Mucosa of stomach (tissue), 1 donor: ENCODE results near the gene GGT6.

ENCODE experiments used
- H3K27me3 ChIP-seq: one replicate; pipeline ENCODE4 v1.7.0; 2013; ENCODE audit warnings: mild to moderate bottlenecking, low read length; ENCODE audit not compliant: control insufficient read depth, insufficient read depth
- H3K36me3 ChIP-seq: one replicate; pipeline ENCODE4 v1.7.0; 2013; ENCODE audit warnings: low read length; ENCODE audit not compliant: control insufficient read depth, insufficient read depth
- H3K4me1 ChIP-seq: one replicate; pipeline ENCODE4 v1.7.0; 2013; ENCODE audit warnings: mild to moderate bottlenecking, low read length; ENCODE audit not compliant: control insufficient read depth, insufficient read depth
- H3K4me3 ChIP-seq: one replicate; pipeline ENCODE4 v1.7.0; 2013; ENCODE audit warnings: low read length
- H3K9ac ChIP-seq: one replicate; pipeline ENCODE4 v1.7.0; 2013; ENCODE audit warnings: mild to moderate bottlenecking, low read length, moderate library complexity
- H3K9me3 ChIP-seq: one replicate; pipeline ENCODE4 v1.7.0; 2013; ENCODE audit warnings: mild to moderate bottlenecking, low read length, moderate library complexity; ENCODE audit not compliant: control insufficient read depth
- donor health status: Pancreatic carcinoma.

GGT6 gene

DNA sequence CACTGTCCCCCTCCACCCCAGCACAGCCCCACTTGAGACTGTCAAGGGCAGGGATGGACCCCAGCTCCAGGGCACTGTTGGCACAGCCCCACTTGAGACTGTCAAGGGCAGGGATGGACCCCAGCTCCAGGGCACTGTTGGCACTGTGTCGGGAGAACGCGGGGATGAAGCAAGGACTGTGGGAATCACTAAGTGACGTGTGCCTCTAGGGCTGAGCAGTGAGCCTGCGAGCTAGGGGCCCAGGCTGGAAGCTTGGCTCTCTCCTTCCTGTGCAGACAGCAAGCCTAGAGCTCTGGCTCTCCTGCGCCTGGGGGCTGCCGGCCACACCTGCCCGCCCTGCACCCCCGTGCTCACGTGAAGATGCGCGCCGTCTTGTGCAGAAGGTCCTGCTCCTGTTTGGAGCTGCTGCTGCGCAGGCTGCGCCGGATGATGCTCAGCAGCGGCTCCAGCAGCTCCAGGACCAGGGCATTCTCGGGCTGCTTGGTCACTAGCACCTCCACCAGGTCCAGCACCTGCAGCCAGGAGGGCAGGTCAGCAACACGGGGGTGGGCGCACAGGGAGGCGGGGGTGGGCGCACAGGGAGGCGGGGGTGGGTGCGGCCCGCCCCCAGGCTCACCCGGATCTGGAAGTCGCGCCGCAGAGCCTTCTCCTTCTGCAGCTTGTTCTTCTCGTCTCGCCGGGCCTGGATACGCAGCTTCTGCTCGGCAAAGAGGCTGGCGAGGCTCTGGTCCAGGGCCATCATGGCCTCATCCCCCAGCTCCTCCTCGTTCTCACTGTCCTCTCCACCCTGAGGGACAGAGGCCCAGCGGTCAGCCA is 16.0 kb downstream of the GGT6 start:
- Histone ChIP-seq H3K9me3 (no peaks in the 10 kb centered on the region), H3K4me3 (no peak overlapping the region), H3K27me3 (no peaks in the 10 kb centered on the region), H3K4me1 (peaks cover 26% of the 10 kb centered on the region), H3K36me3 (peaks cover 15% of the 10 kb centered on the region), H3K9ac (no peak overlapping the region)

DNA sequence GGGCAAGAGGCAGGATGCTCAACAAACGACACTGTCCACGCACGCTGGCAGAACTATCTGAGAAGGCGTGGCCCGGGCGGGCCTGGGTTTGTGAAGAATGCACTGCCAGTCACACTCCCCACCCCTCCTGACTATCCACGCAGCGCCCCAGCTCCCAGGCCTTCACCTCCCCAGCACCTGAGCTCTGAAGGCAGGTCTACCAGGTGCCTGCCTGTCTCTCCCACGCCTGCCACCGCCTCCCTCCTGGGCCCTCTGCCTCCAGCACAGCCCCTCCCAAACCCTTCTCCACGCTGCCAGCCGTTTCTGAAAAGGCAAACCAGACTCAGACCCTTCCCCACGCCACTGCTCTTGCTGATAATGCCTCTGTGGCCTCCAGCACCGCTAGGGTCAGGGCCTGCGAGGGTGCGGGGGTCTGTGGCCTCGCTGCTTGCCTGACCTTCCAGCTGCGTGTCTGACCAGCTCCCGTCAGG is 16.8 kb downstream of the GGT6 start:
- Histone ChIP-seq H3K36me3 (peaks cover 16% of the 10 kb centered on the region), H3K4me3 (no peak overlapping the region), H3K9me3 (no peaks in the 10 kb centered on the region), H3K9ac (no peak overlapping the region), H3K4me1 (peaks cover 26% of the 10 kb centered on the region), H3K27me3 (no peaks in the 10 kb centered on the region)

DNA sequence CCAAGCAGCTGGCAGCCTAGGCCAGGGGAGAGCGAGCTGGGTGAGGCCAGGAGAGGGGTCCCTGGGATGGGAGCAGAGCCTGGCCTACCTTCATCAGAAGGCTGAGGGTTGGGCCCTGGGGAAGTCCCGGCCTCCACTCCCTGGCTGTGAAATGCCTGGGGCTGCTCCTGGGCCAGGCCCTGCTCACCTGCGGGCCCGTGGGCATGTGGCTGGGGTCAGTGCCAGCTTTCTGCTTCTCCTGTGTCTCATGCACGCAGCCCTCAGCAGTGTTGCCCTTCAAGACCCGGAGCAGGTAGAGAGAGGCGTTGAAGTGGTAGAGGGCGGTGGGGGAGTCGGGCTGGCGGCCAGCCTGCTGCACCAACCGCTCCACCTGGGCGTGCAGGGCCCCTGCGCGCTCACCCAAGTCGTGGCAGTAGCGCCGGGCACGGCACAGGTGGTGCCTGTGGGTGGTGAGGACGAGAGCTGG is 17.6 kb downstream of the GGT6 start:
- Histone ChIP-seq H3K4me3 (no peak overlapping the region), H3K9ac (no peak overlapping the region), H3K36me3 (peaks cover 16% of the 10 kb centered on the region), H3K9me3 (no peaks in the 10 kb centered on the region), H3K27me3 (no peaks in the 10 kb centered on the region), H3K4me1 (peaks cover 26% of the 10 kb centered on the region)

- peaks cover 28% of the 10 kb centered on the region for H3K4me1 ChIP-seq
- no peak overlapping the region for H3K4me3 ChIP-seq
- H3K27me3 ChIP-seq: no peaks in the 10 kb centered on the region
- peaks cover 16% of the 10 kb centered on the region for H3K36me3 ChIP-seq
- no peaks in the 10 kb centered on the region for H3K9me3 ChIP-seq
- H3K9ac ChIP-seq: no peak overlapping the region
Measured at GRCh38 chr17:4542003-4542725, 18.2 kb downstream of the GGT6 start.

- peaks cover 16% of the 10 kb centered on the region for H3K36me3 ChIP-seq
- H3K27me3 ChIP-seq: no peaks in the 10 kb centered on the region
- peak overlapping the region; percentile 15 for H3K9ac ChIP-seq
- no peak overlapping the region for H3K4me3 ChIP-seq
- no peaks in the 10 kb centered on the region for H3K9me3 ChIP-seq
- peaks cover 35% of the 10 kb centered on the region for H3K4me1 ChIP-seq
Measured at GRCh38 chr17:4541328-4542002, 18.9 kb downstream of the GGT6 start.

DNA sequence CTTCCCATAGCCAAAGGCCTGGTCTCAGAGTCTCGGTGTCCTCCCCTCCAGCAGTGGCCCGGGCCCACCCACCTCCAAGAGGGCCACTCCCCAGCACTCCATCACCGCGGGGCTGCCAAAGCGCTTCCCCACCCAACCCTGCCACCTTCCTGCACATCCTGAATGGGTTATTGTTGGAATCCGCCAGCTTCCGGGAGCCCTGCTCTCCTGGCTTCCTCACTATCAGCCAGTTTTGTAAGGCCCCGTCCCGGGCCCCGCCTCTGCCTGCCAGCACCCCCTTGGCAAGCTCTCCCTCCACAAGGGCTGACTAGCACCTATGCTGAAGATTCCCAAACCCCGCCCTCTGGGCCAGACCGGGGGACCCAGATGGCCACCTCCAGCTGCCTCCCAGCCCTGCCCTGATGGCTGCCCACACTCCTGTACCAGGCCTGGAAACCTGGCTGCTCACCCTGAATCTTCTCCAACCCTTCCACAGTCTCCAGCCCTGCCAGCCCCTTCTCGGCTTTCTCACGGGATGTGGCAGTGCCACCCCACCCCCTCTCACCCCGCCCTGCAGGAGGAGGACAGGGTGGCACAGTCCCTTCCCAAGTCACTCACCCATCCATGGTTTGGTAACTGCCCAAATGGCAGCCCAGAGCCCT is 19.6 kb downstream of the GGT6 start:
- Histone ChIP-seq H3K9ac (peak overlapping the region; percentile 15), H3K27me3 (no peaks in the 10 kb centered on the region), H3K36me3 (peaks cover 14% of the 10 kb centered on the region), H3K4me1 (peaks cover 41% of the 10 kb centered on the region), H3K4me3 (no peak overlapping the region), H3K9me3 (no peaks in the 10 kb centered on the region)

DNA sequence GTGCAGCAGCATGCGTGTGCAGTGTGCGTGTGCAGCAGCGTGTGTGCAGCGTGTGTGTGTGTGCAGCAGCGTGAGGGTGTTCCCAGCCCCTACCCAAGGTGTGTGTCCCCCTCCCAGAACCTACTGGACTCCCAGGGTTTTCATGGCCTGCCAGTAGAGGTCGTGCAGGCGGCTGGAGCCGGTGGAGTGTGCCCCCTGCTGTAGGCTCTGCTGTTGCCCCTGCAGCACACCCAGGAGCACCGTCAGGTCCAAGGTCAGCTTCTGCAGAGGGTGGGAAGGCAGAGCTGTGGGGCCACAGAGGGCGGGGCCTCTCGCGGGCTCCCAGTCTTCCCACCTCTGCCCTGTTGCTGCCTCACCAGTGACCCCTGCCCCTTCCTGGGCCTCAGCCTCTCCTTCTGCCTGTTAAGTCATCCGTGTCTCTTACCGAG is 20.1 kb downstream of the GGT6 start:
- no peaks in the 10 kb centered on the region for H3K27me3 ChIP-seq
- H3K9me3 ChIP-seq: no peaks in the 10 kb centered on the region
- peaks cover 41% of the 10 kb centered on the region for H3K4me1 ChIP-seq
- no peak overlapping the region for H3K4me3 ChIP-seq
- H3K36me3 ChIP-seq: peaks cover 8% of the 10 kb centered on the region
- peak overlapping the region; percentile 15 for H3K9ac ChIP-seq

DNA sequence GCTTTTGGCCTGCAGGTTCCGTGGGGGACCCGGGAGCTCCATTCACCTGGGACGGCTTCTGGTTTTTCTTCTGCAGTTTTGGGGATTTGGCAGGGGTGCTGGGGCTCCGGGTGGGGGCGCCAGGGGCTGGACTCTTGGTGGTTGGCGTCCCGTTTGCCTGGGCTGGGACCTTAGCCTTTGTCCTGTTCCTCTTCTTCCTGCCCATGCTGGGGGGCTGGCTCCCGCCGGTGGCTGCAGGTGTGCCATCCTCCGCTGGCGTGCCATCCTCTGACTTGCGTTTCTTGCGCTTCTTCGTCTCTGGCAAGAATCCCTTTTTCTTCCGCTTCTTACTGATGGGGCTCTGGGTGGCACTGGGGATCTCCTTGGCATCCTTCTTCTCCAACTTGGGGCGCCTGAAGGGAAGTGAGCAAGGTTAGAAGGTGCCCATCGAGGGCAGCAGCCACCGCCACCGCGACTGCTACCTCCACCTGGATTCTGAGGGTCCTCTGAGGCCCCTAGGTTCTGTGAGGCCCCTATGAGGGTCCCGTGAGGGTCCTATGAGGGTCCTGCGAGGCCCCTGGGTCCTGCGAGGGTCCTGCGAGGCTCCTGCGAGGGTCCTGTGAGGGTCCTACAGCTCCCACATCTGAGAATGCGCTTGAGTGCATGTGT is 20.7 kb downstream of the GGT6 start:
- Histone ChIP-seq H3K27me3 (no peaks in the 10 kb centered on the region), H3K36me3 (peaks cover 7% of the 10 kb centered on the region), H3K4me1 (peaks cover 44% of the 10 kb centered on the region), H3K9me3 (no peaks in the 10 kb centered on the region), H3K4me3 (no peak overlapping the region), H3K9ac (no peak overlapping the region)

- H3K4me3 ChIP-seq: no peak overlapping the region
- no peak overlapping the region for H3K9ac ChIP-seq
- peaks cover 7% of the 10 kb centered on the region for H3K36me3 ChIP-seq
- H3K4me1 ChIP-seq: peaks cover 51% of the 10 kb centered on the region
- no peaks in the 10 kb centered on the region for H3K27me3 ChIP-seq
- no peaks in the 10 kb centered on the region for H3K9me3 ChIP-seq
Measured at GRCh38 chr17:4539025-4539424, 21.4 kb downstream of the GGT6 start.

GRCh38 chr17:4538236-4539002 is 22.0 kb downstream of the GGT6 start:
- H3K36me3 ChIP-seq: peaks cover 7% of the 10 kb centered on the region
- no peak overlapping the region for H3K9ac ChIP-seq
- peaks cover 57% of the 10 kb centered on the region for H3K4me1 ChIP-seq
- H3K27me3 ChIP-seq: no peaks in the 10 kb centered on the region
- H3K4me3 ChIP-seq: no peak overlapping the region
- no peaks in the 10 kb centered on the region for H3K9me3 ChIP-seq
